Prostate gland (tissue), 2 donors: ENCODE measurements around the gene LRBA.

Experiments
- CTCF ChIP-seq, 4 experiments: fragments of 200-600 bp in 2 of 4; fragments of 450-650 bp in 2 of 4; sonication (generic) in 2 of 4; IDR thresholded peaks; 1 replicate in 3 of 4; 2 replicates in 1 of 4; pipeline ENCODE4 v1.5.1; 2016 to 2019; ENCODE audit warnings: antibody characterized with exemption in 4 of 4, mild to moderate bottlenecking in 2 of 4, moderate library complexity in 2 of 4
- POLR2A ChIP-seq: fragments of 450-650 bp; IDR thresholded peaks from one replicate; pipeline ENCODE4 v1.6.1; 2016; ENCODE audit warnings: antibody characterized with exemption, mild to moderate bottlenecking
- POLR2AphosphoS5 ChIP-seq: sonication (generic); formaldehyde crosslinking; IDR thresholded peaks from one replicate; pipeline ENCODE4 v1.6.1; 2017; ENCODE audit warnings: antibody characterized with exemption

GRCh38 chr4:150699599-150699998 is 315.5 kb downstream of the LRBA start:
- TF ChIP-seq POLR2AphosphoS5 (no peak), POLR2A (no peak), CTCF (IDR thresholded peaks at IDR 0.05) (no peak)
